ENCODE data around the gene ABHD12.
"Not testable (repeated sequence)": the region's sequence is repeated elsewhere in the genome, so short reads cannot be mapped to it uniquely, and the experiment has no call there.

Gene ABHD12

DNA sequence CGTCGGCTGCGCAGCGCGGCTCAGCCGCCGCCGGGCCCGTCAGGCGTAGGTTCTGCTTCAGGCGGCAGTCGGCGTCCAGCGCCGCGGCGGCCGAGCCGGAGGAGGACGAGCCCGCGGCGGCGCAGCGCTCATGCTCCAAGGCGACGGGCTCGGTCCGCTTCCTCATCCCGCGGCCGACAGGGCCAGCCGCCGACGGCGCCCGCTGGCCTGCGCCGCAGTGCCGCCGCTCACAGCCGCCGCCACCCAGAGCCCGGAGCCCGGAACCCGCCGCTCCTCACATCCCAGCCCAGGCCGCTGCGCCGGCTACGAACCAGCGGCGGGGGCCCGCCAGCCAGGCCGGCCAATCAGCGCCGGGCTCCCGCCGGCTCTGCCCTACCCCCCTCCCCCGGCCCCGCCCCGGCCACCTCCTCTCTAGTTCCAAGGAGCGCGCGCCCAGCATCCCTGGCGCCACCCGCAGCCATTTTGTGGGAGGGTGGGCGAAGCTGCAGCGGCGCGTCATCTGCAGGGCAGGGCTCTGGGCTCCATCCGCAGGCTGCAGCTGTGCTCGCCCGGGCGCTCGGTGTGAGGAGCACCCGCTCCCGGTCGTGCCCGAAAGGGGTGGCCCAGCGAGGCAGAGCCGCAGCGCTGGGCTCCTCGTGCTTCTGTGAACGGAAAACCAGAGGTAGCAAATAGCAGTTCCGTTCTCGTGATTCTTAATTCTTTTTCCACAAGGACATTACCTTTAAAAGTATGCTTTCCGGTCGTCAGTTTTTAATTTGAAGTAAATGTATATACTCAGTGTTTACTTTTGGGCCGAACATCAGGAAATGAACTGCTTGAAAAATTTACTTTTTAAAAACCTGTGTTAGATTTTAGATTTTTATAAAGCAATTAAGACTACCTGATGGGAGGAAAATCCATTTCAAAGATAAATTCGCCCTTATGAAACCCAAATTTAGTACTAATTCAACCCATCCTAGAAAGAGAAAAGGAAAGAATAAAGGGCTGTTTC is at the start of gene ABHD12:
Gene ABHD12, minus strand, starts transcription at position 298 of the 991 bp plus-strand sequence. Its CDS starts 132 bp downstream, at position 166.
- peak; percentile 76 to 94 for DNase-seq

DNA sequence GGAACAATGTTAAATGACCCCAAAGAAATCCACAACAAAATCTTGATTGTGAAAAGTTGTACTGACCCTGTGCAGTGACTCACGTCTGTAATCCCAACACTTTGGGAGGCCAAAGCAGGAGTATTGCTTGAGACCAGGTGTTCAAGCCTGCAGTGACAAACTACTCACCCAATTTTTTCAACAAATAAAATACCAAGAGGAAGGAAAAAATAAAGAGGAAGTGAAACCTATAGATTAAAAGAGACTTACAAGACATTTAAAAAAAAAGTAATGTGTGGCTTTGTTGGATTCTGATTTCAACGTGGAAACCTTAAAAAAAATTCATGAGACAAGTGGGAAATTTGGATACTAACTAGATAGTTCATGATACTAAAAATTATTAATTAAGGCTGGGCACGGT is 48.7 kb upstream of the ABHD12 start:
- DNase-seq: peak in 1 of 2 donors; percentile 1

DNA sequence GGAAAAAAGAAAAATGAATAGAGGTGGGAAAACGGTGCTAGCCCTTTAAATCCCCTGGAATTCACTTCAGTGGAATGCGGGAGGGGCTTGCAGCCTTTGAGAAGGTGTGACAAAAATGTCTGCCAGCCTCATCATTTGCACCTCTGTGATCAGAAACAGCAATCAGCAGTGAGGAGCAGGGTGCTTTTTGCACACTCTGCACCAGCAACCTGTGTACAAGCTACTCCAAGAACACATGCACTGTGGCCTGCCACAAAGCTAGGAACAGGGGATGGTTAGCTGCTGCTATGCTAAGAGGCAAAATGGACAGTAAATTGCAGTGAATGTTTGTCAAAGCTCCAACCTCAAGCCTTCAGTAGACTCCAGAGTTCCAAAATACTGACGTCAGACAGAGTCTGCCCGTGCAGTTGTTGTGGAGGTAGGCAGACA is 46.5 kb upstream of the ABHD12 start:
- no peak for DNase-seq

DNA sequence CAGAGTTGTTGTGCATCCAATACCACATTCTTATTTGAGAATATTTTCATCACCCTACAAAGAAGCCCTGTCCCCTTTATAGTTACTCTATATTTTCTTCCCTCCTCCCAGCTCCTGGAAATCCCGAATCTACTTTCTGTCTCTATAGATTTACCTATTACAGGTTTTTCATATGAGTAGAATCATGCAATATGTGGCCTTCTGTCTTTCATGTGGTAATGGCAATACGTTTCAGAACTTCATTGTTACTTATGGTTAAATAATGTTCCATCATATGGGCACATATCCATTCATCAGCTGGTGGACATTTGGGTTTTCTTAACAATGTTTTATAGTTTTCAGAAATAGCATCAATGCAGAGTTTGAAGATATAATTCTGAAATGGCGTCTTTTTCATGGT is 33.9 kb upstream of the ABHD12 start:
- DNase-seq: no peak

DNA sequence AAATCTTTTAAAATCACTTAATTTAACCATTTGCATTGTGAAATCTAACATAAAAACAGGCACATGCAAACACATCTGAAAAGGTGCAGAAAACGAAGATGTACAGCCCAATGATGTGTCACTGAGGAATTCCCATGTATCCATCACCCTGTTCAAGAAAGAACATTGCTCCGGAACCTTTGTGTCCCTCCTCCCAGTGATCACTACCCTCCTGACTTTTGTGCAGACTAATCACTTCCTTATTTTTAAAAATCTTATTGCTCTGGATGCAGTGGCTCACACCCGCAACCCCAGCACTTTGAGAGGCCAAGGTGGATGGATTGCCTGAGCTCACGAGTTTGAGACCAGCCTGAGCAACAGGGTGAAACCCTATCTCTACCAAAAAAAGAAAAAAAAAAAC is 31.4 kb upstream of the ABHD12 start:
- no peak for DNase-seq

DNA sequence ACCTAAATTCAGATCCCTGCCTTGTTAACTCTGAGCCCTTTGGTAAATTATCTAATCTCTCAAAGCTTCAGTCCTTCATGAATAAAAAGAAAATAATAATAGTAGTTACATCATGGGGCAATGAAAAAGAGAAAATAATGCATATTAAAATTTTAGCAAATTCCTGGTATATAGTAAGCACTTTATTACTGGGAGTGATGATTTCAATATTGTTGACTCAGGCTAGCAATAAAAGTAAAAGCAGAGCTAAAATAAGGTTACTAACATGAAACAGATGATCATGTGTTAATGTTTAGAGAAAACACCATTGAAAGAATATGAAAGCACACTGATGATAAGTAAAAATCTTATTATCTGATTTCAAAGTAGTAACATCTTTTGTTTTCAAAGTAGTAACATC is 30.5 kb upstream of the ABHD12 start:
- no peak for DNase-seq

DNA sequence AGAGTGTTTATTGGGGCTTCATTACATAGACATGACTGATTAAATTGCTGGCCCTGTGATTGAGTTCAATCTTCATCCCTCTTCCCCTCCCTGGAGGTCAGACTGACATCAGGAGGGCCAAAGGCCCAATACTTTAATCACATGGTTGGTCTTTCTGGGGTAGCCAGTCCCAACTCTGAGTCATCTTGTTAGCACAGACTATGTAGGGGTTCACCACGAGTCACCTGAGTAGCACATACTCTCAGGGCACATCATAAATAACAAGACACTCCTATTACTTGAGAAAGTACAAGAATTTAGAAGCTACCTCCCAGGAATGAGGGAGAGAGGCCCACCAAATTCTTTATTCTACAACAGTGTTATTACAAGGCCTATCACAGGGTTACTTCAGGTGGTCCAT is 28.1 kb upstream of the ABHD12 start:
- no peak for DNase-seq

DNA sequence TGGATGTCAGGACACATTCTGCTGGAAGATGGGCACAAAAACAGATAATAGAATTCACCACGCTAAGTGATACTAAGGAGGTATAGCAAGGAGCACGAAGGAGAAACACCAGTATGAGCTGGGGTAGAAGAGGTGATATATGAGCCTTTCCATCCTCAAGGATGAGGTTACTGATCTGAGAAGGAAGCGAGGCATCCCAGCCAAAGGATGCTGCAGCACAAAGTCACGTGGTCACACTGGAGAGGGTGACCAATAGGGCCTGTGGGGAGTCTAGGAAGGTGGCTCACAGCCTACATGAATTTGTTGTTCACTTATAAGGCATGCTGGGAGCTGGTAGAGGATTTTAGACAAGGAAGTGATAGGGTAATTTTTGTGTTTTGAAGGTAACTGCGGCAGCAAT is 18.3 kb upstream of the ABHD12 start:
- DNase-seq: no peak

DNA sequence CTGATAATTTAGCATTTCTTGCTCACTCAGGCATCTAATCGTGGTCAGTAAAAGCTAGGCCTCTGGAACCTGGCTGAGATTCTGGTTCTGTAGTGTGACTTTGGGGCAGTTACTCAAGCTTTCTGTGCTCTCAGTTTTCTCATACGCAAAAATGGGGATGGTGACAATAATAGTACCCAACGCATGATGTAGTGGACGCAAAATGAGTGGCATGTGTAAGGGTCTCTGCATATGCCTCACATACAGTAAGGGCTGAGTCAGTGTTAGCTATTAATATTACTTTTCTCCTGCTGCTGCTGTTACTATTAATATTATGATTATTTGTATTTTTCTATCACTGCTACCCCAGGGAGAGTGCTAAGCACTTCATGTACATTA is 17.5 kb upstream of the ABHD12 start:
- DNase-seq: no peak

DNA sequence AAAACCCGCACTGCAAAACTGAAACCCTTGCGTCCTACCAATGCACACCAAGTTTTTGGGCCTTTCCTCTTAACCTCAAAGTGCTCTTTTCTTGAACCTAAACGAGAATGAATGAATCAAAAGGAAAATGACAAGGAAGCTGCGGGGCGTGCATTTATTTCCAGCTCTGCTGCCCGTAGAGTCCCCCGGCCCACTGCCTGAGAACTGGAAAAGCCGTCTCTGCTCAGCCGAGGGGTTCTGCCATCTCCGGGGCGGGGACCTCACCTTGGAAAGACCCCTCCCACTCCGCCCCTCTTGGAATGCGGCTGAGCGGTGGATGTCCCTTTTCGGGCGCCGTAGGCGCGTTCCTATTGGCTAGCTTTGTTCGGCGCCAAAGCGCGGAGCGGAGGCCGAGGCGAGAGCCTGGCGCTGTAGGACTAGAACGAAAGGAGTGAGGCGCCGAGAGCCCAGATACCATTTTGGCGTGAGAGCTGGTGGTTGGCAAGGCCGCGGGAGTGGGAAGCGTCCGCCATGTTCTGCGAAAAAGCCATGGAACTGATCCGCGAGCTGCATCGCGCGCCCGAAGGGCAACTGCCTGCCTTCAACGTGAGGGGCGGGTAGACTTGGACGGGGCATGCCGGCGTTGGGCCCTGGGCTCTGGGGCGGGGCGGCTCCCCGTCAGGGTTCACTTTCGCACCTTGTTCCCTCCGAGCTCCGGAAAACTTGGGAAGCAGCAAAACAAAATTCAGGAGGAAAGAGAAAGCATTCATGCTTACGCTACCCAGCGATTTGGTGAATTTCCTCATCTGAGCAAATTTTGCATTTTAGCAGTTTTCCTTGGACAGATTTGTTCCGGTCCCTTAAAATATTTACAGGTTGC is 16.9 kb upstream of the ABHD12 start, which contains the start of gene GINS1:
Gene GINS1, plus strand, starts transcription at position 363 of the 859 bp plus-strand sequence. Its CDS starts 148 bp downstream, at position 511.
- peak; percentile 27 to 72 for DNase-seq

DNA sequence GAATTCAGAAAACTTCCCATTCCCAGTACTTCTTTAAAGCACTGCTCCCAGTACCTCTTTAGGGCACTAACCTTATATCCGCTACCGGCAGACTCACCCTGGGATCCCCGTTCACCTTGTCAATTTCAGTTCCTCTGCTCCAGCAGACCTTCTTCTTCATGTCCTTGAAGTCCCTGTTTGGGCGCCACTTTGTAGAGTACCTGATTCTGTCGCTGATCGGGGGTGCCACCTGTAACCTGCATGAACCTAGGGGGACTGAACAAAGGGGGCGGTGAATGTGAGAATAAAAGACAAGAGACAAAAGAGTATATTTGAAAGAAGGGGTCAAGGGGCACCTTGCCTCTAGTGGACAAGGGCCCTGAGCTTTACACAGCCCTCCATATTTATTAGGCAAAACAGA is 11.9 kb upstream of the ABHD12 start:
- DNase-seq: no peak

DNA sequence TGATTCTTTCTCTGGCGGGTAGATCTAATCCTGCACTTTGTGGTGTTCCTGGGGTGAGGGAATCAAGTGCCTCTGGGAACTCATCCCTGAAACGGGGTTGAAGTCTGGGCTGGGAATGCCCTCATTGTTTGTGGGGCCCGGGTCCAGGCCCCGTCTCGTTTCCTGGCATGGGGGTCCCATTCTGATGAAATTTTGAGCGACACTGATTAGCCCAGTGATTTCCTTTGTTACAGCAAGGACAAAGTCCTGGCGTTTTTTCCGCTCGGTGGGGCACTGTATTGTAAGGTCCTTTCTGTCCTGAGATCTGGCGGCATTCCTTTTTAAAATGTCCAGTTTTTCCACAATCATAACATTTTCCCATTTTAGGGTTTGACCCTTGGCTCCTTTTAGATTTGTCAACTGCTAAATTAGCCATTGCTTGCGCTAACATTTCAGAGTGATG is 9.7 kb upstream of the ABHD12 start:
- not testable (repeated sequence) for DNase-seq

DNA sequence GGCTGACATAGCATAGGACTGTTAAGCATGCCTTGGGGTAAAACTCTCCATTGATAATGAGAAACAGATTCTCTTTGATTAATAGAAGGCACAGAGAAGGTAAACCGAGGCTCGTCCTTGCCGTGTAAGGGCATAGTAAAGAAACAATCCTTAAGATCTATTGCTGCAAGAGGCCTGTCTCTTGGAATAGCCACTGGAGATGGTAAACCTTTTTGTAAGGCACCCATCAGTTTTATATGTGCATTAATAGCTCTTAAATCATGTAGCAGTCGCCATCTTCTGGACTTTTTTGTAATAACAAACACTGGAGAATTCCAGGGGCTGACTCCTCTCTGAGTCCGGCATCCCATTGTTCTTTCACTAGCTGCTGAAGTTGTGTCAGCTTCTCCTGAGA is 8.4 kb upstream of the ABHD12 start:
- peak in 1 of 2 donors; percentile 23 for DNase-seq

DNA sequence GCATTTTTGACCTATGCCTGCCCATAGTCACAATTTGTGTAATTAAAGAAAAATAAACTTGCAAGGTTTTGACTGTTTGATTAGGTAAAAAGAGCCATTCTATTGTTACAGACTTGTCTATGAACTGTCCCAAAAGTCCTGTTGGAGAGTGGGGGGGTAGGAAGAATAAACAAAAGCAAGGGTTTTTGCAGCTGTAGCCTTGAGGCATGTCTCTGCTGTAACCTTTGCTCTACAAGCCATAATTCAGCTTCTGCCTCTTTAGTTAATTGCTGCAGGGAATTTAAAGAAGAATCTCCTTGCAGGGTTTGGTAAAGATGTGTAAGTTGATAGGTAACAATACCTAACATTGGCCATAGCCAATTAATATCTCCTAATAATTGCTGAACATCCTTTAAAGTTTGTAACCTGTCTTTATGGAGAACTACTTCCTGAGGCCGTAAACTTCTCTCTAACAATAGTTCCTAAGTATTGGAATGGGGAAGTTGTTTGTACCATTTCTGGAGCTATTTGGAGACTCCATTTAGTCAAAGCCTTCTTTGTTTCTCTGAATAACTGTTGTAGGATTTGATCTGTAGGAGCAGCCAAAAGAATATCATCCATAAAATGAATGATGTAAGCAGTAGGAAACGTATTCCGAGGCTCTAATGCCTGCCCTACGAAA is 7.9 kb upstream of the ABHD12 start:
- DNase-seq: no peak

DNA sequence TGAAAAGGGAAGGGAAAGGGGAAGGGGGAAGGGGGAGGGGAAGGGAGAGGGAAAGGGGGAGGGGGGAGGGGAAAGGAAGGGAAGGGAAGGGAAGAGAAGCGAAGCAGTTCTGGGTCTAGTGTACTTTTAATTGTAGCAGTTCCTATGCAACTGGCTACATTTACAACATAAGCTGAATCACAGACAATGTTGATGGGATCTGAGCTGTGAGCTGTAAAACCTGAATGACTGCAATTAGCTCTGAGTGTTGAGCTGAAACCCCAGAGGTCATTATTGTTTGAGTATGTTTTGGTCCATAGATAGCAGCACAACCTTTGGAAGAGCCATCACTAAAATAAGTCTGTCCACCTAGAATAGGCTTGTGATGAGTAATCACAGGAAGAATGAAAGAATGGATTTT is 7.2 kb upstream of the ABHD12 start:
- DNase-seq: no peak

DNA sequence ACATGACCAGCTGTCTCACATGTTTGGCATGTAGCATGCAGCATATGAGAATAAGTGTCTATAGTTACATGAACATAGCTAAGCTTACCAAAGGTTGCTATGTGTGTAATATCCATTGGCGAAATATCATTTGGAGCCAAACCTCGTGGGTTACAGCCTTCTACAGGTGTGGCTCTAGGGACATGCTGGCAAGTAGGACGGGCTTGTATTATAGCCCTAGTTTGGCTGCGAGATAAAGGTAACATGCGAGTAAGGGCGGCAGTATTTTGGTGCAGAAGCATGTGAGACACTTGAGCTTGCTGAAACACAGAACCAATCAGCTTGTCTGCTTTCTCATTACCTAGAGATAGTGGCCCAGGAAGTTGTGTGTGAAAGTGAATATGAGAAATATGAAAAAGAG is 6.5 kb upstream of the ABHD12 start:
- no peak for DNase-seq

DNA sequence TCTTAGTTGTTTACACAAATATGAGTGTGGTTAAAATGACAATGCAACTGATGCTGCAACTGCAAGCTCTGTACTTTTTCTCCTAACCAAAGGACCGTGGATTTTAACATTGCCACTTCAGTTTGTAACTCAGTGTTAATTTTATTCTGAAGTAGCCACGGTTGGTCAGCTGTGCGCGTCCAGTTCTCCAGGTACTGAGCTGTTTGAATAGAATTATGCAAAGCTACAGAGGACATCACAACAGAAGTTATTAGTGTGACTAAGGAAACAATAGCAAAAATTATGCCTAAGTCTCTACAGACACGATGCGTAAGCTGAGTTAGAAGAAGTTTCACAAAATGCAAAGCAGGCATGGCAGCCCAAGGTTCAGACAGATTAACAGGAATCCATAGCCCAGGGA is 4.4 kb upstream of the ABHD12 start:
- DNase-seq: no peak

DNA sequence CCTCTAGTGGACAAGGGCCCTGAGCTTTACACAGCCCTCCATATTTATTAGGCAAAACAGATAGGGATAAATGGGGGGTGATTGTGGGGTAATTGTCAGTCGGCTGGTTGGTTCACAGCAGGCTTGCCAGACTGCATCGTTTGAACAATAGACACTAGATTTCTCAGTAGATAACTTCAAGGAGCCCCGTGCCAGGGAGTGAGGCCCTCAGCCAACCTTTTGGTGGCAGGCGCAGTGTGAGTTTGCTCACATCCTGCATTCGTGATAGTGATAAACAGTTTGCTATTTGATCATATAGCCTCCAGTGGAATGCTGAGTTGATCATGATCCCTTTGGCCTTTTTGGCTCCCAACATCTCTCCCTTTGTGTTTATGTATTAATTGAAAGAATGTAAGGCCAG is 3.6 kb upstream of the ABHD12 start:
- no peak for DNase-seq

DNA sequence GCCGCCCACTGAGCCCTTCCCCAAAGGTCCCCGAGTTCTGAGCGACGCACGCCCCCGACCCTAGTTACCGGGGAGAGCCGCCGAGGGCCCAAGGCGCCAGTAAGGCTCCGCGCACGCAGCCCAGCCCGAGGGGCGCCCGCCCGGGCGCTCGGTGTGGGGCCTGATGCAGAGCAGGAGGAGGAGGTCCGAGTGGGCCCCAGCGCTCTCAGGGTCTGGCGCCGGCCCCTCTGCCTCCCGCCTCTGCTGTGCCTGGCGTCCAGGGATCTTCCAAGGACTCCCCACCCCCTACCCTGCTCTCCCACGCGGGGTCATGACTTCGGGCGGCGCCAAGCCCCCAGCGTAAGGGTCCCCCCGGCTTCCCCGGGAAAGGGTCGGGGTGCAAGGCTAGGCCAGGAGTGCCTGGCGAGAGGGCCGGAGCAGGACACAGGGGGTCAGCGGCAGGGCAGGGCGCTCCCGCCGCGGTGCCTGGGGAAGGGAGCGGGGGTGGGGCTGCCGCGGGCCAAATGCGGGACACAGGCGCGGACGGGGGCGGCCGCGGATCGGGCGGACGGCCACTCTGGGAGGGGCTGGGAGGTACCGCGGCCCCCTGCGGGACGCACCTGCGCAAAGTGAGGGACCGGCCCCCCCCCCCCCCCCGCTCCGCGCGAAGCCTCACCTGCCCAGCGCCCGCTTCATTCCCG is 637 bp downstream of the ABHD12 start:
- DNase-seq: no peak

DNA sequence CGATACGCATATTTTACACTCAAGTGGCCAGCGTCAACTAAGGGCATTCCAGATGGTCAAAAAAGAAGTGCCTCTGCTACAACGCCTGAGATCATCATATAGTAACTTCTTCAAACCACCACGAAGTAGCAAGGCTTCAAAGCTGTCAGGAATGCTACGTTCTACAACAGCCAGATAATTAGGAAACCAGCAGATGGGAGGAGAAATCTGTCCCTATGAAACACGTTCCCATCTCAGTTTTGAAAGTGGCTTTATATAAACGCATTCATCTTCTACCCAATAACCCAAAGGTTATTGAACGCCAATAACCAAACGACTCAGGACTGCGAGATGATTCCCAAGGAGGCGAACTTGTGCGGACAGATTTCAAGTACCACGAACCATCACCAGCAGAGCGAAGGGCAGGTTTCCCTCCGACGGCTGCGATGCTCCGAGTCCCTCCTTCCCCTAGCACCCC is 1.2 kb downstream of the ABHD12 start:
- no peak for DNase-seq

DNA sequence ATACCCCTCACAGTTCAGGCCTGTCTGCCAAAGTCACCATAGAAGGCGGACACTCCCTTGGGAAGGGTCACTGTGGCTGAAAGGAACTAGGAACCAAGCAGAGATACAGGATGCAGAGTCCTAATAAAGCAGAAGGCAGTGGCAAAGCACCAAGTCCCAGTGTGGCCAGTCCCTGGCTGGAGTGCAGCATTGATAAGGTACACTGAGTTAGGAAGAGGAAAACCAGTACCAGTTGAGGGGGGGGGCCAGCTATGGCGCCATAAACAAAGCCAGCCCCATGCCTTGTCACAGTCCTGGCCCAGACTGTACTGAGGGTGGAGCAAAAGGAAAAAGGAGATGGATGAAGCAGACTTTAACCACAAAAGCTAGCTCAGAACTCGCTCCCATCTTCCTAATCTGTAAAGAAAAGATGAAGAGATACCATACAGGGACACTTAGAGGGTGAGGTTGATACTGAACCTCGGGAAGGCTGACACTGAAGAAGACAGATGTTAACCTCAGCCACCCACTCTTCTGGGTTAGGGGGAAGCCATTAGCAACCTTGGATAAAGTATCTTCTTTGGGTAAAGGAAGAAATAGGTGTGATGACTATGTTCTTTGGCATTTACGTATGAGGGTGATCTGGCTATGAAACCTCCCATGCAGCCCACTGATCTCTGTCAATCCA is 7.8 kb downstream of the ABHD12 start:
- DNase-seq: no peak

Data from bone marrow (tissue), 2 donors.